A549 (cell line): ENCODE data around the gene RPL13A. TPM values are rescaled to one million over a fixed set of nuclear protein-coding genes. Genes with fewer than 3 reads are reported as not detected.

Experiments used
- ATAC-seq, 2 experiments: fragments of 200-7000 bp in 1 of 2; fragments of >200 bp in 1 of 2; cut with Nextera tagmentation in 1 of 2; cut with Tn5 transposase in 1 of 2; 3 replicates each; pipeline versions ENCODE4 v1.8.0 to v1.9.1; 2018 to 2020; ENCODE audit warnings: mild to moderate bottlenecking in 1 of 2, moderate library complexity in 1 of 2
- CTCF ChIA-PET: fragments of 300-600 bp; sonication (Branson Sonifier 250); formaldehyde crosslinking; extraction: SDS; loops from one replicate; lab custom pipeline; 2021; ENCODE audit warnings: antibody characterized with exemption, inconsistent platforms; lab: Yijun Ruan, JAX
- POLR2A ChIA-PET: fragments of 350-600 bp; formaldehyde crosslinking; extraction: SDS; loops from one replicate; lab custom pipeline; 2021; ENCODE audit warnings: antibody characterized with exemption, inconsistent platforms; lab: Yijun Ruan, JAX
- DNase-seq, 2 experiments: peaks; one replicate each; pipeline versions ENCODE4 v3.0.0 to v3.0.0-alpha.2; 2011 to 2016; ENCODE audit warnings: low read depth in 1 of 2, low spot score in 1 of 2
- FAIRE-seq: peaks from 2 replicates; lab custom pipeline; 2011; peaks lifted over from hg19 to GRCh38; lab: Jason Lieb, UNC
- H3K27ac ChIP-seq, 2 experiments: fragments of >200 bp; sonication (Bioruptor Twin); formaldehyde crosslinking; 3 replicates each; pipeline ENCODE4 v1.5.1; 2016 to 2017
- H3K4me1 ChIP-seq: fragments of >200 bp; sonication (Bioruptor Twin); formaldehyde crosslinking; 3 replicates; pipeline ENCODE4 v1.6.1; 2016
- H3K4me2 ChIP-seq: fragments of >200 bp; sonication (Bioruptor Twin); formaldehyde crosslinking; 3 replicates; pipeline ENCODE4 v1.6.1; 2016
- H3K4me3 ChIP-seq: fragments of >200 bp; sonication (Bioruptor Twin); formaldehyde crosslinking; 3 replicates; pipeline ENCODE4 v1.5.1; 2016
- H3K9me3 ChIP-seq: fragments of >200 bp; sonication (Bioruptor Twin); formaldehyde crosslinking; 3 replicates; pipeline ENCODE4 v1.6.1; 2016
- CHD2 ChIP-seq: fragments of 150-350 bp; IDR thresholded peaks from 2 replicates; pipeline ENCODE4 v1.6.1; 2014; ENCODE audit warnings: low read length; ENCODE audit not compliant: partially characterized antibody
- EHF ChIP-seq: fragments of 250-450 bp; sonication (Bioruptor Pico); IDR thresholded peaks from 2 replicates; pipeline ENCODE4 v1.5.0; 2020; ENCODE audit warnings: mild to moderate bottlenecking
- EHMT2 ChIP-seq: fragments of 200-600 bp; sonication (generic); IDR thresholded peaks from 2 replicates; pipeline ENCODE4 v1.6.1; 2016; ENCODE audit warnings: antibody characterized with exemption, low read depth, mild to moderate bottlenecking, moderate library complexity
- FOSB ChIP-seq: fragments of 250-450 bp; sonication (Bioruptor Pico); IDR thresholded peaks from 2 replicates; pipeline ENCODE4 v1.5.0; 2020; ENCODE audit warnings: mild to moderate bottlenecking, moderate library complexity
- GATA3 ChIP-seq: IDR thresholded peaks from 2 replicates; pipeline ENCODE4 v1.6.1; 2012; ENCODE audit warnings: borderline replicate concordance
- HDAC2 ChIP-seq: fragments of 200-600 bp; sonication (generic); IDR thresholded peaks from 2 replicates; pipeline ENCODE4 v1.6.1; 2016
- HEYL ChIP-seq: fragments of 250-450 bp; sonication (Bioruptor Pico); IDR thresholded peaks from 2 replicates; pipeline ENCODE4 v1.8.0; 2021; ENCODE audit warnings: mild to moderate bottlenecking, moderate library complexity
- HOXA7 ChIP-seq: fragments of 250-450 bp; sonication (Bioruptor Pico); IDR thresholded peaks from 2 replicates; pipeline ENCODE4 v1.5.0; 2020; ENCODE audit warnings: mild to moderate bottlenecking, moderate library complexity
- HOXB13 ChIP-seq: fragments of 250-450 bp; sonication (Bioruptor Pico); IDR thresholded peaks from 2 replicates; pipeline ENCODE4 v1.5.0; 2020; ENCODE audit warnings: low read depth, mild to moderate bottlenecking, moderate library complexity
- HOXB5 ChIP-seq: fragments of 250-450 bp; sonication (Bioruptor Pico); IDR thresholded peaks from 2 replicates; pipeline ENCODE4 v1.5.0; 2020; ENCODE audit warnings: mild to moderate bottlenecking, moderate library complexity
- JUN ChIP-seq, 2 experiments: fragments of >200 bp; sonication (Bioruptor Twin); formaldehyde crosslinking; IDR thresholded peaks; 2 replicates in 1 of 2; 3 replicates in 1 of 2; pipeline ENCODE4 v1.6.1; 2016 to 2017
- JUNB ChIP-seq: fragments of >200 bp; sonication (Bioruptor Twin); formaldehyde crosslinking; IDR thresholded peaks from 2 replicates; pipeline ENCODE4 v1.6.1; 2016
- KDM1A ChIP-seq: fragments of 200-600 bp; sonication (generic); IDR thresholded peaks from 2 replicates; pipeline ENCODE4 v1.6.1; 2016; ENCODE audit warnings: low read depth, mild to moderate bottlenecking
- KDM5A ChIP-seq: fragments of 200-600 bp; sonication (generic); IDR thresholded peaks from 2 replicates; pipeline ENCODE4 v1.6.1; 2016; ENCODE audit warnings: antibody characterized with exemption, mild to moderate bottlenecking
- MYC ChIP-seq: IDR thresholded peaks from 2 replicates; pipeline ENCODE4 v1.6.1; 2012; ENCODE audit warnings: mild to moderate bottlenecking, inconsistent platforms, low read length, improper control_type of control experiment, borderline replicate concordance
- NPAS2 ChIP-seq: fragments of 250-450 bp; sonication (Bioruptor Pico); IDR thresholded peaks from 2 replicates; pipeline ENCODE4 v1.8.0; 2022; ENCODE audit warnings: mild to moderate bottlenecking, moderate library complexity, borderline replicate concordance
- PHF8 ChIP-seq: fragments of 200-600 bp; sonication (generic); IDR thresholded peaks from 2 replicates; pipeline ENCODE4 v1.6.1; 2016; ENCODE audit warnings: low read depth, mild to moderate bottlenecking, antibody characterized with exemption, moderate library complexity, borderline replicate concordance
- POLR2A ChIP-seq: IDR thresholded peaks from 2 replicates; pipeline ENCODE4 v1.6.1; 2012; ENCODE audit warnings: mild to moderate bottlenecking, low read length
- POLR2AphosphoS2 ChIP-seq: conservative IDR thresholded peaks from 2 replicates; pipeline ENCODE4 v1.6.1; 2012; ENCODE audit warnings: low read length, improper control_type of control experiment, inconsistent platforms
- RAD21 ChIP-seq, 2 experiments: fragments of >200 bp in 1 of 2; sonication (Bioruptor Twin) in 1 of 2; formaldehyde crosslinking in 1 of 2; IDR thresholded peaks in 1 of 2; conservative IDR thresholded peaks in 1 of 2; 2 replicates in 1 of 2; 3 replicates in 1 of 2; pipeline ENCODE4 v1.6.1; 2012 to 2018; ENCODE audit warnings: inconsistent platforms in 1 of 2
- RARB ChIP-seq: fragments of 250-450 bp; sonication (Bioruptor Pico); IDR thresholded peaks from 2 replicates; pipeline ENCODE4 v1.8.0; 2021; ENCODE audit warnings: mild to moderate bottlenecking, moderate library complexity
- RFX5 ChIP-seq: fragments of 450-650 bp; IDR thresholded peaks from 2 replicates; pipeline ENCODE4 v1.7.1; 2014; ENCODE audit warnings: antibody characterized with exemption, mild to moderate bottlenecking, moderate library complexity
- RNF2 ChIP-seq: fragments of 200-600 bp; sonication (generic); IDR thresholded peaks from 2 replicates; pipeline ENCODE4 v1.6.1; 2016; ENCODE audit warnings: low read depth, mild to moderate bottlenecking, antibody characterized with exemption, moderate library complexity, borderline replicate concordance
- TFCP2L1 ChIP-seq: fragments of 250-450 bp; sonication (Bioruptor Pico); IDR thresholded peaks from 2 replicates; pipeline ENCODE4 v1.5.0; 2021; ENCODE audit warnings: mild to moderate bottlenecking
- ZSCAN20 ChIP-seq: fragments of 250-450 bp; sonication (Bioruptor Pico); IDR thresholded peaks from 2 replicates; pipeline ENCODE4 v1.8.0; 2022; ENCODE audit warnings: mild to moderate bottlenecking, moderate library complexity
- WGBS: methylation state at CpG from one replicate; pipeline ENCODE4 v1.1.6; 2017; ENCODE audit errors: missing lambda C conversion rate; 5-methylcytosine and 5-hydroxymethylcytosine counted together
- polyA minus RNA-seq: library from RNA; depleted of rRNA, polyadenylated mRNA; stranded (reverse); fragments of >200 nt; gene quantifications from 2 replicates; pipeline ENCODE4 v1.2.3, GENCODE V29; 2011; rRNA and poly(A)+ RNA removed
- polyA plus RNA-seq, 4 experiments: library from polyadenylated mRNA; depleted of rRNA in 3 of 4; stranded (reverse); fragments of >200 nt; fragmentation: RNase III in 1 of 4; extraction: RNeasy Plus Mini Kit Qiagen cat#74134 plus additional on column Dnase treatment in 1 of 4; gene quantifications; 2 replicates in 3 of 4; 3 replicates in 1 of 4; pipeline ENCODE4 v1.2.3, GENCODE V29; 2011 to 2017
- TF ChIP-seq, protein P1 (sequence below): fragments of 200-600 bp; sonication (generic); IDR thresholded peaks from 2 replicates; pipeline ENCODE4 v1.6.1; 2016; ENCODE audit warnings: antibody characterized with exemption, mild to moderate bottlenecking, moderate library complexity
- TF ChIP-seq, protein P2 (sequence below): IDR thresholded peaks from 2 replicates; pipeline ENCODE4 v1.6.1; 2012
- TF ChIP-seq, protein P3 (sequence below): fragments of 250-450 bp; sonication (Bioruptor Pico); IDR thresholded peaks from 2 replicates; pipeline ENCODE4 v1.5.0; 2020; ENCODE audit warnings: low read depth, mild to moderate bottlenecking, moderate library complexity
- TF ChIP-seq, protein P4 (sequence below): fragments of >200 bp; sonication (Bioruptor Twin); formaldehyde crosslinking; IDR thresholded peaks from 3 replicates; pipeline ENCODE4 v1.6.1; 2016
- TF ChIP-seq, protein P5 (sequence below): fragments of >200 bp; sonication (Bioruptor Twin); formaldehyde crosslinking; IDR thresholded peaks from 2 replicates; pipeline ENCODE4 v1.6.1; 2016

RPL13A gene
- 5,391 and 5,410 TPM in 2 replicates for polyA plus RNA-seq (2011; rRNA removed)
- polyA plus RNA-seq (2012; cell fraction: cytosol; rRNA removed), result 6,169 and 7,252 TPM in 2 replicates
- polyA plus RNA-seq (2012; cell fraction: nucleus; rRNA removed), result 3,653 and 3,684 TPM in 2 replicates
- 3,383 to 3,595 TPM (median 3,438 TPM) in 3 replicates for polyA plus RNA-seq (2017; fragmentation: RNase III; extraction: RNeasy Plus Mini Kit Qiagen cat#74134 plus additional on column Dnase treatment)
- 1,893 and 2,022 TPM in 2 replicates for polyA minus RNA-seq

DNA sequence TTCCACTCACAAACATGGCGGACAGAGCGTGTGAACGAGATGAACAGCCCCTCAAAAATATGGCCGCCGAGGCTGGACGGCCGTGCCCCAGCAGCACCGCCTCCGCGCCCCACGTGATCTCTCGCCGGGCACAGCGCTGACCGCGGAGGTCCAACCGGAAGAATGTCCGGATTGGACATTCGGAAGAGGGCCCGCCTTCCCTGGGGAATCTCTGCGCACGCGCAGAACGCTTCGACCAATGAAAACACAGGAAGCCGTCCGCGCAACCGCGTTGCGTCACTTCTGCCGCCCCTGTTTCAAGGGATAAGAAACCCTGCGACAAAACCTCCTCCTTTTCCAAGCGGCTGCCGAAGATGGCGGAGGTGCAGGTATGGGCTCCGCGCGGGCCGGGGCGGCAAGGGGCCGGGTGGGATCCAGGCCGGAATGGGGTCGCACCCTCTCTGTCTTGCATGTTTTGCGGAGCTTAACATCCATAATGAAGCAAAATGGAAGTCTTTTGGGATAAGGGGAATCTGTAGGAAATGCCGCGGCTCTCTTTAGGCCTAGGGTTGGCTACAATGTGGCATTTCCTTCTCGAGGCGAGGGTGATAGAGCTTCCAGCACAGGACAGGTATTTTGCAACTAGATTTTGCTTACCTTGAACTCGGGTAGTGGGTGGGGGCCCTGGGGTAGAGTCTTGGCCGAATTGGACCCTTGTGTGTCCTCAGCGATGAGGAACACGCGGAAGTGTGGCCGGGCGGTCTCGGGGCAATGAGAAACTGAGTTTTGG is at the start of gene RPL13A:
RPL13A (plus strand) TSS at position 332 of the 769 bp plus-strand sequence; CDS start at position 354, 22 bp downstream.
- ChIA-PET CTCF (interaction anchor here (0.6 to 2.4 kb wide), 5 partner anchors 8 to 83 kb away, joined by 3 to 11 read pairs (median 3); partner anchors contain the start of gene FLT3LG), POLR2A (interaction anchor here (0.9 to 1.5 kb wide), 6 partner anchors 8 to 153 kb away, joined by 3 to 12 read pairs (median 5); partner anchors contain the start of genes ALDH16A1 and RPS11)
- DNase-seq (peak; percentile 98 to 100), ATAC-seq (peak; percentile 83 to 90), FAIRE-seq (peak; percentile 88)
- Histone ChIP-seq H3K27ac (peak within 1 kb of the TSS; percentile 94 to 95), H3K4me1 (peaks cover 29% of the 10 kb centered on the region), H3K4me2 (peak within 1 kb of the TSS; percentile 80), H3K4me3 (peak within 1 kb of the TSS; percentile 71), H3K9me3 (no peaks in the 10 kb centered on the region)
- WGBS, result 1% methylated on average over 50 of the region's 57 CpGs
- TF ChIP-seq, protein P1, sequence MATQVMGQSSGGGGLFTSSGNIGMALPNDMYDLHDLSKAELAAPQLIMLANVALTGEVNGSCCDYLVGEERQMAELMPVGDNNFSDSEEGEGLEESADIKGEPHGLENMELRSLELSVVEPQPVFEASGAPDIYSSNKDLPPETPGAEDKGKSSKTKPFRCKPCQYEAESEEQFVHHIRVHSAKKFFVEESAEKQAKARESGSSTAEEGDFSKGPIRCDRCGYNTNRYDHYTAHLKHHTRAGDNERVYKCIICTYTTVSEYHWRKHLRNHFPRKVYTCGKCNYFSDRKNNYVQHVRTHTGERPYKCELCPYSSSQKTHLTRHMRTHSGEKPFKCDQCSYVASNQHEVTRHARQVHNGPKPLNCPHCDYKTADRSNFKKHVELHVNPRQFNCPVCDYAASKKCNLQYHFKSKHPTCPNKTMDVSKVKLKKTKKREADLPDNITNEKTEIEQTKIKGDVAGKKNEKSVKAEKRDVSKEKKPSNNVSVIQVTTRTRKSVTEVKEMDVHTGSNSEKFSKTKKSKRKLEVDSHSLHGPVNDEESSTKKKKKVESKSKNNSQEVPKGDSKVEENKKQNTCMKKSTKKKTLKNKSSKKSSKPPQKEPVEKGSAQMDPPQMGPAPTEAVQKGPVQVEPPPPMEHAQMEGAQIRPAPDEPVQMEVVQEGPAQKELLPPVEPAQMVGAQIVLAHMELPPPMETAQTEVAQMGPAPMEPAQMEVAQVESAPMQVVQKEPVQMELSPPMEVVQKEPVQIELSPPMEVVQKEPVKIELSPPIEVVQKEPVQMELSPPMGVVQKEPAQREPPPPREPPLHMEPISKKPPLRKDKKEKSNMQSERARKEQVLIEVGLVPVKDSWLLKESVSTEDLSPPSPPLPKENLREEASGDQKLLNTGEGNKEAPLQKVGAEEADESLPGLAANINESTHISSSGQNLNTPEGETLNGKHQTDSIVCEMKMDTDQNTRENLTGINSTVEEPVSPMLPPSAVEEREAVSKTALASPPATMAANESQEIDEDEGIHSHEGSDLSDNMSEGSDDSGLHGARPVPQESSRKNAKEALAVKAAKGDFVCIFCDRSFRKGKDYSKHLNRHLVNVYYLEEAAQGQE, result peak; percentile 45; the same call in 1 of the 2 replicates
- TF ChIP-seq RAD21 (conservative IDR thresholded peaks at IDR 0.05 in 1 of 2, IDR thresholded peaks at IDR 0.05 in 1 of 2) (no peak), HDAC2 (peak; percentile 50; the same call in 1 of the 2 replicates), ZSCAN20 (CRISPR knock-in tag) (no peak), POLR2AphosphoS2 (no peak; the same call in 1 of the 2 replicates), EHMT2 (no peak), MYC (no peak; the same call in 1 of the 2 replicates), KDM5A (peak; percentile 51; the same call in 1 of the 2 replicates), KDM1A (no peak), EHF (CRISPR knock-in tag) (peak; percentile 75), HOXB5 (CRISPR knock-in tag) (peak; percentile 76), HOXA7 (CRISPR knock-in tag) (0 out of 2 replicates have a peak, but pooled peaks have one; percentile 68), CHD2 (no peak), TFCP2L1 (CRISPR knock-in tag) (peak; percentile 80; the same call in 1 of the 2 replicates), POLR2A (peak; percentile 97), HOXB13 (CRISPR knock-in tag) (peak; percentile 16; the same call in 1 of the 2 replicates), JUN (IDR thresholded peaks at IDR 0.05) (peak; percentile 99 to 100), PHF8 (peak; percentile 100), GATA3 (peak; percentile 40; the same call in 1 of the 2 replicates), FOSB (peak; percentile 83; the same call in 1 of the 2 replicates), RFX5 (peak; percentile 83; the same call in 1 of the 2 replicates), NPAS2 (CRISPR knock-in tag) (no peak), HEYL (CRISPR knock-in tag) (no peak), JUNB (no peak), RARB (CRISPR knock-in tag) (peak; percentile 75; the same call in 1 of the 2 replicates), RNF2 (no peak)
- TF ChIP-seq, protein P2, sequence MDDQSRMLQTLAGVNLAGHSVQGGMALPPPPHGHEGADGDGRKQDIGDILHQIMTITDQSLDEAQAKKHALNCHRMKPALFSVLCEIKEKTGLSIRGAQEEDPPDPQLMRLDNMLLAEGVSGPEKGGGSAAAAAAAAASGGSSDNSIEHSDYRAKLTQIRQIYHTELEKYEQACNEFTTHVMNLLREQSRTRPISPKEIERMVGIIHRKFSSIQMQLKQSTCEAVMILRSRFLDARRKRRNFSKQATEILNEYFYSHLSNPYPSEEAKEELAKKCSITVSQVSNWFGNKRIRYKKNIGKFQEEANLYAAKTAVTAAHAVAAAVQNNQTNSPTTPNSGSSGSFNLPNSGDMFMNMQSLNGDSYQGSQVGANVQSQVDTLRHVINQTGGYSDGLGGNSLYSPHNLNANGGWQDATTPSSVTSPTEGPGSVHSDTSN, result peak; percentile 29; the same call in 1 of the 2 replicates
- TF ChIP-seq, protein P3, sequence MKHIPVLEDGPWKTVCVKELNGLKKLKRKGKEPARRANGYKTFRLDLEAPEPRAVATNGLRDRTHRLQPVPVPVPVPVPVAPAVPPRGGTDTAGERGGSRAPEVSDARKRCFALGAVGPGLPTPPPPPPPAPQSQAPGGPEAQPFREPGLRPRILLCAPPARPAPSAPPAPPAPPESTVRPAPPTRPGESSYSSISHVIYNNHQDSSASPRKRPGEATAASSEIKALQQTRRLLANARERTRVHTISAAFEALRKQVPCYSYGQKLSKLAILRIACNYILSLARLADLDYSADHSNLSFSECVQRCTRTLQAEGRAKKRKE, result 0 out of 2 replicates have a peak, but pooled peaks have one; percentile 42
- TF ChIP-seq, protein P4, sequence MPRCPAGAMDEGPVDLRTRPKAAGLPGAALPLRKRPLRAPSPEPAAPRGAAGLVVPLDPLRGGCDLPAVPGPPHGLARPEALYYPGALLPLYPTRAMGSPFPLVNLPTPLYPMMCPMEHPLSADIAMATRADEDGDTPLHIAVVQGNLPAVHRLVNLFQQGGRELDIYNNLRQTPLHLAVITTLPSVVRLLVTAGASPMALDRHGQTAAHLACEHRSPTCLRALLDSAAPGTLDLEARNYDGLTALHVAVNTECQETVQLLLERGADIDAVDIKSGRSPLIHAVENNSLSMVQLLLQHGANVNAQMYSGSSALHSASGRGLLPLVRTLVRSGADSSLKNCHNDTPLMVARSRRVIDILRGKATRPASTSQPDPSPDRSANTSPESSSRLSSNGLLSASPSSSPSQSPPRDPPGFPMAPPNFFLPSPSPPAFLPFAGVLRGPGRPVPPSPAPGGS, result peak; percentile 100
- TF ChIP-seq, protein P5, sequence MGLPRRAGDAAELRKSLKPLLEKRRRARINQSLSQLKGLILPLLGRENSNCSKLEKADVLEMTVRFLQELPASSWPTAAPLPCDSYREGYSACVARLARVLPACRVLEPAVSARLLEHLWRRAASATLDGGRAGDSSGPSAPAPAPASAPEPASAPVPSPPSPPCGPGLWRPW, result no peak
